Measurements from ENCODE around the gene KRT13.

Gene KRT13

DNA sequence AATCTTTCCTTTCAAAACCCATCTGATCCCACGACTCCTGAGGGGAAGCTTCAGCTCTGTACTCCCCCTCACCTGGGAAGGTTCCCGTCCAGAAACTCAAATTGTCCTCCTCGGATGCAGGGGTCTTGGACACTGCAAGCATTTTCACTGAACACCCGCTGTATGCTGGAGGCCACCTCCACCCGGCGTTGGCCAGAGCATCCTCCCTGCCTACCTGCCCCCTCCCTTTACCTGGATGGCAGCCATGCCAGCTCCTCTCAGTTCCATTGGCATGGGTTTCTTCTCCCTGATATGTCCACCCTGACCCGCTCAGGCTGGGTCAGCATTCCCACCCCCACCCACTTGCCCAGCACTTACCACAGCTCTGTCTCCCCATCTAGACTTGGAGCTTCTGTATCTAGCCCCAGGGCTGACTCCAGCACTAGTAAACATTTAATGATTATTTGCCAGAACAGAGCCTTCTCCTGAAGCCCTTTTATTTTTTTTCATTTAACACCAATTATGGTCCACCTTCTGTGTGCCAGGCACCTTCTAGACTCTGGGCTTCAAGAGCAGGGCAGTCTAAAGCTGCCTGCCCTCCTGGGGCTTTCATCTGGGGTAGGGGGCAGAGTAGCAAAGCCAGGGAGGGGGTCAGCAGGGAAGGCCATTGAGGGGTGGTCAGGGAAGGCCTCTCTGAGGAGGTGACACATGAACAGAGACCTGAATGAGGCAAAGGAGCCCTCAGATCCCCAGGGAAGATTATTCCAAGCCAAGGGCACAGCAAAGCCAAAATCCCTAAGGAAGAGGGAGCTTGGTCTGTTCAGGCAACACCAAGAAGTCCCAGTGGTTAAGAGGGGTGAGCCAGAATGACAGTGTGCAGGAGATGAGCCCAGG is 31.6 kb upstream of the KRT13 start:
- DNase-seq: no peak

DNA sequence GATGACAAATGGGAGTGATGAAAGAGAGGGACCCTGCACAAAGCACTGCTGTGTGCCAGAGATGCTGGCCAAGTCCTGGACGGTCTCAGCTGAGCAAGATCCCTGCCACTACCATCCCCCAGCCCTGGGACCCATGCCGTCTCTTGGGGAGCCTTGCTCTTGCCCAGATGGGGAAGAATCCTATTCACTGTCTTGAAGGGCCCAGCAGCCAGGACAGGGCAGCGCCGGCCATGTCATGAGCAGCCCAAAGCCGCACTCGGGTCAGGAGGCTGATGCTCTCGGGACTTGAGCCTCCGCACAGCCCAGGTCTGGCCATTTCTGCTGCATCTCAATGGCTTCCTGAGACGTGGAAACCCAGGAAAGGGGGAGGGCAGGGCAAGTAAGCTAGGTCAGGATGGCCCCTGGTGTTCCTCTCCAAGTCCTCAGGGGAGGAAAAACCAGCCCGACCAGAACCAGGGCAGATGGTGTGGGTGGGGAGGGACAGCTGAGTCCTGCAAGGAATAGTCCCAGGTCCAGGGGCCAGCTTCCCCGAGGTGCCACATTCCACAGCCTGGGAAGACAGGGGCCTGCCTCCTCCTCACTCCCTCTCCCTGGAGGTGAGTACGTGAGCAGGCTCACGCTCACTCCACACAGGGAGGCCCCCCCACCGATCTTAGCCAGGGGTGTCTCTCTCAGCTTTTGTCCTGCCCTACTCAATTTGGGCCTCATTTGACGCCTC is 30.5 kb upstream of the KRT13 start:
- DNase-seq: no peak

DNA sequence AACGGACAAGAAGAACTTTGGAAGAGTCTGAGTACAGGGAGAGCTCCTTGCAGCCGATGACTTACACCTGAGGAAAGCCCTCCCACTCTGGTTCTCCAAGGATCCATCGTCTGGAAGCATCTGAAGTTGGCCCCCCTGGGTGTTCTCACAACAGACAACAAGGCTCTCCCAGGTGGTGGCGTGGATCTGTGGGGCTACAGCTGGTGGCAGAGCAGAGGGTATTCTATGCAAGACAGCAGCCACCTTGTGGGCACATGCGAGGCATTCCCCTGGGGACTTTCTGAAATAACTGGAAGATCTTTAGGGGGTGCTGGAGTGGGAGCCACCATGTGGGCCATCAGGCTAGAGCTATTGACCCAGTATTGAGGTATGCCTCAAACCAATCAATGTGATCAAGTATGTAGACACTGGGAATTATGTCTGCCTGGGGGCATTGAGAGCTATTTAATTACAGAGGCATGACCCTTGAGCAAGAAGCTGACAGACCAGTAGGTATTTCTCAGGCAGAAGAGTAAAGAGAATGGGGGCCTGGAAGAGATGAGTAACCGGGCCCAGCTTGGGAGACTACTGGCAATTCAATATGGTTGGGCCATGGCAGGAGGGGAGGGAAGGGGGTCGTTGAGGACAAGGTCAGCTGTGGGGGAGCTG is 29.6 kb upstream of the KRT13 start:
- no peak for DNase-seq

DNA sequence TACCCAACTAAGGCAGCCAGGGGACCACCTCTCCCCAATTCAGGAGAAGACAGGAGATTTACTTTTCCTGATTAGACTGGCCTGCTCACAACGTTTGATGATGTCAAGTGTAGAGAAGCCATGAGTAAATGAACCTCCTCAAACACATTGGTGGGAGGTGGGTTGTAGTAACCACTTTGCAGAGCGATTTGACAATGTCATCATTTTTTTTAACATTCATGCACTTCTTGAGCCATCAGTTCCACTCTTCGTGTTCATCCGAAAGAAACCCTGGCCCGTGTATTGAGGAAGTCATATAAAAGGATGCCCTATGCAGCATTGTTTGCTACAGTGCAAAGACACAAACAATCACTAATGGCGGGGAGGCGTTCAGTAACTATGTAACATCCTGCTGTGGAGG is 28.2 kb upstream of the KRT13 start:
- no peak for DNase-seq

DNA sequence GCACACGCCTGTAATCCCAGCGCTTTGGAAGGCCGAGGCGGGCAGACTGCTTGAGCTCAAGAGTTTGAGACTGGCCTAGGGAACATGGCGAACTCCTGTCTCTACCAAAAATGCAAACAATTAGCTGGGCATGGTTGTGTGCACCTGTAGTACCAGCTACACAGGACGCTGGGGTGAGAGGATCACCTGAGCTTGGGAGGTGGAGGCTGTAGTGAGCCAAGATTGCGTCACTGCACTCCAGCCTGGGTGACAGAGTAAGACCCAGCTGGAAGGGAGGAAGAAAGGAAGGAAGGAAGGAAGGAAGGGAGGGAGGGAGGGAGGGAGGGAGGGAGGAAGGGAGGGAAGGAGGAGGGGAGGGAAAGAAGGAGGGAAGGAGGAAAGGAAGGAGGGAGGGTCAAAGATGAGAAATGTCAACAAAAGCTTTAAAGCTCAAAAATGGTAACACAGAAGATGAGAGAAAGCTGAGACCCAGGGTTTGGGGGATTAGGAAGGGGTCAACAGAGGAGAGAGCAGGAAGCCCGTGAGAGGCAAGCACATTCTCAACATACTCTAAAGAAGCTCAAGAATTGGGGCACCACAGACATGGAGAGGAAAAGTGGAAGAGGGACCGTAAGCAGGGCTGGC is 27.6 kb upstream of the KRT13 start:
- DNase-seq: no peak

DNA sequence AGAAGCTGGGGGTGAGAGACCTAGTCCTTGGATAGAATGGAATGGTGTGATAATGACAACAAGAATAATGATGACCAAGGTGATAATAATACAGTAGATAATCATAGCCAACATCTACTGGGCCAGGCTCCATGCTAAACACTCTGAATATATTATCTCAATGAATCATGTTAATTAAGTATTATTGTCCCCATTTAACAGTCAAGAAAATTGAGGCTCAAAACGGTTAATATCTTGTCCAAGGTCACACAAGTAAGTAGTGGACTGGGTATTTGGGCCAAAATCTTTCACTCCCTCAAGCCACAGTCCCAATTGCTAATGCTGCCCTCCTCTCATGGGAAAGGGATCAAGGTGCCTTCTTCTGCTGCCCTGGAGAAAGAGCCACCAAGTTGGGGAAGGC is 26.6 kb upstream of the KRT13 start:
- no peak for DNase-seq

DNA sequence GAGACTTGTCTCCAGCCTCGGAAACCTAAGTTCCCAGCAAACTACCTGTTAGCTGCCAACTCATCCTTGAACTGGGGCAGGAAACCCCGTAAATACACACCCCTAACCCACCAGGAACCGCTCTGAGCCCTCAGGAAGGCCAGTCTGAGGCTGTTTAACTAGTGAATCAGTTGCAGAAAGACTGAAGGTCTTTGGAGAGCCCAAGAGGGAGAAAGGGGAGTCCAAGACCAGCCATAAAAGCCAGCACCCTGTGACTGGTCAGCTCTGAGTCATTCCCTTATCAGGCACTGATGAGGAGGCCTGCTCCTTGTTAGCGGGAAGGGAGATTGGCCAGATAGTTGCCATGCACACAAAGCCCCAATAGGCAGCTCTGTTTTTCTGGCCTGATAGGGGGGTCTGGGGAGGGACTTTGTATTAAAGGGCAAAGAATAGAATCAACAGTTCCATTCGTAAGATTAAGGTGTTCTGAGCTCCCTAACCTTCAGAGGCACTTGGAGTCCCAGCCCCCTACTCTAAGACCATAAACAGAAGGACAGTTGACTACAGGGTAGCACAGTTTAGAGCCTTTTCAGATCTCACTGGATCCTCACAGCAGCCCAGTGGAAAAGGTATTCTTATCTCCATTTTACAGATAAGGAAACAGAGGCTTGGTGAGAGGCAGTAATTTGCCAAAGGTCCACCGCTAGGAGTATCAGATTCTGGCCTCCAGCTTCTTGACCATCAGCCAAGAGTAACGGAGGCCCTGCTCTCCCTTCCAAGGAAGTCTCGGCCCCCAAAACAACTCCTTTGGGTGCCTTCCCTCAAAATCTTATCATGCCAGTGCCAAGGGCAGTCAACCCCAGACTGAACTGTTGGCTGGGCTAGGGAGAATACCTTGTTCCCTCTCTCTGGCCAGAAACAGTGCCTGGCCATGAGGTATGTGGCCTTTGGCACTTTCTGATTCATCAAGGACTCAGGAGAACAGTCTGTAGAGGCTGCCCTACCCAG is 24.9 kb upstream of the KRT13 start:
- no peak for DNase-seq

DNA sequence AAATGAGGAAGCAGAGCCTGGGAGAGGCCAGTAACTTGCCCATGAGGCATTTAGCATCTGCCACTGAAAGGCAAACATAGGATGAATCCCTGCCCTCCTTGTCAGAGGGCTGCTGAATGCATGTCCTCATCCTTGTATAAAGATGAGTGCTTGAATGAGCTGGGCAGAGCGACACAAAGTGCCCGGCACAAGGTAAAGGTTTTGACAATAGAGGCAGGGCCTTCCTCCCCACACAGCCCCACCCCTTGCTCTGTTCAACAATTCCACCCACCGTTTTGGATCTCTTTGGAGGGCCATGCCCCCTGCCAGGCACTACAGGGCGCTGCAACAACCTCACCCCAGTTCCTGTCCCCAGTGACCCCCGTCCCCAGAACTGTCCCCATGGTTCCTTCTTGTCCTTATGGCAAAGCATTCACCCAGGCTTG is 24.1 kb upstream of the KRT13 start:
- DNase-seq: no peak

DNA sequence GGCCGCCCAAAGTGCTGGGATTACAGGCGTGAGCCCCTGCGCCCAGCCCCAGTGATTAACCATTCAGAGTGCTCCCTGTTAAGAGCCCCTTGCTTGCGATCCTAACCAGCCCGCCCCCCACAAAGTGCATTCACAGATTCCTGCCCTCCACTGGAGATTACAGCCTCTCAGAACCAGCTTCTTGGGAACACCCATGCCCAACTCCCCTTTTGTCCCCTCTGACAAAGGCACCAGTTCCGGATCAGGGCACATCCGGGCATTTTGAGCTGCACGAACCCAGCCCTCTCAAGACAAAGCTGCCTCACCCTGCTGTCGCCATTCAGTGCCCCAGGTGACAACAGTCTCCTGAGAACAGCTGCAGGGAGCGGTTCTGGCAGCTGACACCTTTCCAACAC is 23.5 kb upstream of the KRT13 start:
- no peak for DNase-seq

DNA sequence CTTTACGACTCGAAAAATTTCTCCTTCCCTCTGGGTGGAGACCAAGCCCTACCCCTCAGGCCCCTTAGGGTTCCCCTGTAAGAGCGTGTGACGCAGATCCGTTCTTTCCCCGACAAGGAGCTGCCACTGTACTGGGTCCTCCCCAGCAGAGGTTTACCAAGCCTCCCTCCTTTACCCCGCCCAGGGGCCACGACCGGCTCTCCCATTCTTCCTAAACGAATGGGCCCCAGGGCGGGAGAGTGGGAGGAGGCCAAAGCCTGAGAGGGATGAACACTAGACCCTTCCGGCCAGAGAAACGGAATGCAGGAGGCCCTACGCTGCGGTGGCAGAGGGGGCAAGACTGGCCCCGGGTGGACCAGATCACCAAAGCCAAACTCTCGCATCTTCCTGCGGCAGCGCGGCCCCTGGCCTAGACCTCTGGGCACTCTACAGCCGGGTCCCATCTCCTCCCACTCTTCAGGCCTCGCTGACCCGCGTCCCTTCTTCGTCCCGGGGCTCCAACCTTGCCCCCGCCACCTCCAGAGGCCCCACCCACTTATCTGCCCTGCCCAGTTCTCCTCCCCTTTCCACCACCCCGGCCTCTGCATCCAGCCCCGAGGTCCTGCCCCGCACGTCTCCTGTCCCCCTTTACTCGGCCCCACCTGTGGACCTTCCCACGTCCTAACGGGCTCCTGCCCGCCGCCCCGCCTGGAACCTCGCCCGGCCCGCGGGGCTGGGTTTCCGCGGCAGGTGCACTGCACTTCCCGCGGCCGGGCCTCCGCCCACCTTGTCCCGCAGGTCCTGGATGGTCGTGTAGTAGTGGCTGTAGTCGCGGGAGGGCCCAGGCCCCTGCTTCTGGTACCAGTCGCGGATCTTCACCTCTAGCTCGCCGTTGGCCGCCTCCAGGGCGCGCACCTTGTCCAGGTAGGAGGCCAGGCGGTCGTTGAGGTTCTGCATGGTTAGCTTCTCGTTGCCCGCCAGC is 21.9 kb upstream of the KRT13 start:
- DNase-seq: no peak

DNA sequence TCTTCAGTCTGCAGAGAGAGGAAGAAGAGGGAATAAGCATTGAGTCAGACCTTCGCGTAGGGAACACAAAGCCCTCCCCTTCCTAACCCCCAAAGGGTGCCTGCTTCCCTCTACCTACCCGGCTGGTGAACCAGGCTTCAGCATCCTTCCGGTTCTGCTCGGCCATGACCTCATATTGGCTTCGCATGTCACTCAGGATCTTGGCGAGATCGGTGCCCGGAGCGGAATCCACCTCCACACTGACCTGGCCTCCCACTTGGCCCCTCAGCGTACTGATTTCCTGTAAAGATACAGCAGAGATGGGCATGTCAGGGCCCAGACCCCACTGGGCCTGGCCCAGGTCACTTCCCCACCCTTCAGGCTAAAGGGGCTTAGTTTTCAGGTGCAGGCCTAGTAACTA is 18.8 kb upstream of the KRT13 start:
- DNase-seq: no peak

DNA sequence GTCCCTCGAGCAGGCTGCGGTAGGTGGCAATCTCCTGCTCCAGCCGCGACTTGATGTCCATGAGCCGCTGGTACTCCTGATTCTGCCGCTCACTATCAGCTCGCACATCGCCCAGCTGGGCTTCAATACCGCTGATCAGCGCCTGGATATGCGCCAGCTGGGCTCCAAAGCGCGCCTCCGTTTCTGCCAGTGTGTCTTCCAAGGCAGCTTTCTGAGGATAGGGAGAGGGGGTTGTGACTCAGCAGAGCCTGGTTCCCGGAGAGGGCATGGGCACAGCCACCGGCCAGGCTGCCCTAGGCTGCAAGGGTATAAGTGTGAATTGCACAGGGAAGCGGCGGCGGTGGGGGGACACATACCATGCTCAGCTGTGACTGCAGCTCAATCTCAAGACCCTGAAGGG is 18.4 kb upstream of the KRT13 start:
- no peak for DNase-seq

DNA sequence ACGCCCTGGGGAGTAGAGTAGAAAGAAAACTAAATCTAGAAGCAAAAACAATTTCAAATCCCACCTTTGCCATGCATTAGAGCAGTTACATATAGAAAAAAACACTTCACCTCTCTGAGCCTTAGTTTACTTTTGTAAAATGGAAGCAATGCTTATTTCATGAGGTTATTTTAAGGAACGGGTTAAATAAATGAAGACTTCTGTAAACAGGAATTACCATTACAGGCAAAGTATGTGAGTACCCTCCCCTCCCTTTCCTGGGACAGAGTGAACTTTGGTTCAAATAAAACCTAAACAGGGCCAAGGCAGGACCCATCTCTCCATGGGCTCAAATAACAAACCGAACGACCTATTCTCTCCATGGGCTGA is 17.8 kb upstream of the KRT13 start:
- no peak for DNase-seq

DNA sequence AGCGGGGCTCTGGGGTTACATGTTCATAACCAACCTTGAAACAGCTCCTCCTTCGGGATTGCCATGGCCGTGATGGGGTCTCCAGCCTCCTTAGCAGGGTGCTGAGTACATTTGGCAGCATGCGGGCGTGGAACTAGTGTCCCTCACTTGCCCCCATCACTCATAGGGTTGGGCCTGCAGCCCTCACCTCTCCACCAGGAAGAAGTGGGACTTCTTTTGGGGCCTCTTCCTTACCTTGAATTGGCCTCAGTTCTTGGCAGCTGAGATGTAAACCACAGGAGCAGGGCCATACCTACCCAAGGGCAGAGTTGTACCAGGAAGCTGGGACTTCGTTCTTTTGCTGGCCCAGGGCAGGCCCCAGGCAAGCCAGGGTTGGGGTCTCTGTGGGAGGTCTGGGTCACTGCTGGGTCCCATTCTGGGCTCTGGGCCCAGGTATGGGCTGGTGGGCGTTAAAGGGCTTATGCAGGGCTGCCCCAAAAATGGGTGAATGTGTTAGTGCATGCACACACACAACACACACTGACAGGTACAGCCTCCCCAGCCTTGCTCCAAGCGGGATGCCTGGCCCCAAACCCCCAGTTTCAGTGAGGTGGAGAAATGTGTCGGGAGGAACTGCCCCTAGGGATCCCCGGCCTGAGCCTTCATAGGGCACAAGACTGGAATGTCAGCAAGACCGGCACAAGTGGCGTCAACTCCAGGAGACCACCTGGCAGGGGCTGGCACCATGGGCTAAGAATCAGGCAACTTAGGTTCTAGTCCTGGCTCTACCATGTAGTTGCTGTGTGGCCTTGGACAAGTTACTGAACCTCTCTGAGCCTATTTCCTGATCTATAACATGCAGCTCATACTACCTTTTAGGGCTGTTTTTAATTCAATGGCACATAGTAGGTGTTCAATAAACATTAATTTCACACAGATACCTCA is 17.2 kb upstream of the KRT13 start:
- DNase-seq: no peak

DNA sequence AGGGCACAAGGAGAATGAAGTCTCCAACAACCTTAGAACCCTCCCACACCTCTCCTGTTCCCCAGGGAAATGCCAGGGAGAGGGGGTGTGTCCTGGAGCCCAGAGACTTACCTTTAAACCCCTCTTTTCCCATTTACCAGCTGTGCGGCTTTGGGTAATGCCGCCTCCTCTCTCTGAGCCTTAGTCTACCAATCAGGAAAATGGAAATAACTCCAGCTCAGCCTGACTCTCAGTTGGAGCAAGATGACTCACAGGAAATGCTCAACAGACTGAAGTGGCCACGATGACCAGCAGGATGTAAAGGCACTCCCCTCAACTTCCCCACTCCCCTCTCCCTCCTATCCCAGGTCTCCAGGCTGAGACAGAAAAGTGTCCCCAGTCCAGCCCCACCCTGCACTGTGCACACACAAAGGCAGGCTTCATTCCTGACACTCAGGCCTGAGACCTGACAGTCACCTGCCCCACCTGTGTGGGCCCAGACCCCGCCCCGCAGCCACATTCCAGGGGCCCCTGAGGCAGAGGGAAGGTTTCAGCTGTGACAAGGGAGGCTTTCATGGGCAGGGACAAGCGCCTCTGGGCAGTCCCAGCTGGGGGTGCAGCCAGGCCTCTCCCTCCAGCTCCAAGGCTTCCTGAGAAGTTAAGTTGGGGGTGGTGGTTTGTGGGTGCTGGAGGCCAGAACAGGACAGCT is 16.3 kb upstream of the KRT13 start:
- no peak for DNase-seq

DNA sequence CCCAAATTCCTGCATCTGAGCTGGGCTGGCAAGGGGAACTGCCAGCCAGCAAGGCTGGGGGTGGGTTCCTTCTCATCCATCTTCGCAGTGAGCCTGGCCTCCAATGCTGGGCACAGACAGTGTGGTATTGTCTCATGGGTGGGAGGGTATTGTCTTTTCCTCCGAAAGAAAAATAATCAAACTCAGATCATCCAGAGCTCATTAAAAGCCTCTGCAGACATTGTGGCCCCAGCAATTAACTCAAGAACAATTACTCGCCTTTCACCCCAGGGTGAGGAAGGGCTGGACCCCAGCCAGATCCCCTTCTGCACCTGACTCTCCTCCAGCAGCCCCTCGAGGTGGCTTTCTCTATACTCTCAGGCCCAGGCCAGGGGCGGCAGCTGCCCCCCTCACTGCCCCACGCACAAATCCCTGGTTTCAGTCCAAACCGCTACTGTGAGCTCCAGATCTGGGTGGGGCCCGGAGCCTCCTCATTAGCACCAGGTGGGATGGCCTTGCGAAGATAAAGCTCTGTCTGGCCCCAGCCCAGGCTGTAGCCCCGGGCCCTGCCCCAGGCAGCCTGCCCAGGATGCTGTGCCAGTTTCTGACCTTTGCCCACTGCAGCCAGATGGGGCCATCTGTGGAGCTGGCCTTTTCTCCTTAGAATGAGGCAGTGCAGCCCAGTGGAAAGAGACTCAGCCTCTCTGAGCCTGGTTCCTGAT is 15.6 kb upstream of the KRT13 start:
- no peak for DNase-seq

DNA sequence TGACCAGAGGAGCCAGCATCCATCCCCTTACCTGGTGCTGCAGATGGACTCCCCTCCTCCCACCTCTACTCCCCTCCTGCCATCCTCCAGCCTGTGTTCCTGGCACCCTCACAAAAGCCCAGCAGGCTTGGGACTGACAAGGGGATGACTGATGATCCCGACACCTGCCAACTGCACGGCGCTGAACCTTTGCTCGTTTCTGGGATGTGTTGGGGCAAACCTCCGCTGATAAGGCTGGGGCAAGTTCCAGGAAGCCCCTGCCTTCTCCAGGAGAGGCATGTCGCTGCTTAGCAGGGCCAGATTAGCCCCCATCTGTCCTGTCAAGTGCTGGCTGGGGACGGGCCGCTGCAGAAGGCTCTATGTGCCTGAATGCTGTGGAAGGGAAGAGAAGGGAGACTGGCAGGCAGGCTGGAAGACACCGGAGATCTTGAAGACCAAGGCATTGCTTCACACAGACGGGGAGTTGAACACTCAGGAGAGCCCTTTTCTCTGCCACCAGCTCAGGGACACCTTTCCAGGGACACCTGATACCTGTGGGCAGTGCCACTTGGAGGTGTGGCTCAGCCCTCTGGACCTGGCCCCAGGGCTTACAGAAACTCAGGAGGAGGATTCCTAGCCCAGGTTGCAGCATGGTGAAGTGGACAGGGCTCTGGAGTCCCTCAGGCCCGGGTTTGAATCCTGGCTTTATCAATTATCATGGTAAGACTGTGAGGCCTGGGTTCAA is 14.3 kb upstream of the KRT13 start:
- DNase-seq: no peak

All from activated CD4-positive, alpha-beta T cell treated with anti-CD3 and anti-CD28 coated beads, Interleukin-2, Interleukin-6, amounts not matched to agents 100 ng/mL and 50 ng/mL, durations not matched to agents 16 hours and 8 hours (primary cell).